Retinal pigment epithelial cell (primary cell): ENCODE data around the gene SLC16A3.

Experiments used
- DNase-seq: peaks from one replicate; pipeline ENCODE4 v3.0.0-alpha.2; 2010; ENCODE audit warnings: low read depth
- H3K4me3 ChIP-seq: 2 replicates; pipeline ENCODE4 v1.5.1; 2011; ENCODE audit warnings: mild to moderate bottlenecking, low read length, control low read depth, moderate library complexity
- CTCF ChIP-seq: conservative IDR thresholded peaks from 2 replicates; pipeline ENCODE4 v1.5.1; 2011; ENCODE audit warnings: low read depth, low read length, control low read depth, inconsistent platforms

The SLC16A3 gene

GRCh38 chr17:82230609-82231311 lies 1.9 kb downstream of the SLC16A3 start:
- H3K4me3 ChIP-seq, result peak overlapping the region; percentile 66
- DNase-seq, result no peak
- peak; percentile 29 for TF ChIP-seq CTCF

DNA sequence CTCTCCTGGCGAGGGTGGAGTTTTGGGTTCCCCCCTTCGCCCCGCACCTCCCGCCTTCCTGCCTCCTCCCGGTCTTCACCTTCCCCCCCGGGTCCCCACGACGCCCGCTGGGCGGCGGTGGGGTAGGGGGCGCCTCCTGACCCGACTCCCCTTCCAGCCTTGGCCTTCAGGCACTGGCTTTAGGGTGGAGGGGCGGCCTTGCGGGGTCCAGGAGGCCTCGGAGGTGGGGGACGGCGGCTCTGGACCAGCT lies 2.4 kb downstream of the SLC16A3 start:
- no peak for TF ChIP-seq CTCF
- H3K4me3 ChIP-seq, result peak overlapping the region; percentile 66
- DNase-seq, result no peak

- DNase-seq, result no peak
- H3K4me3 ChIP-seq, result peak overlapping the region; percentile 66
- TF ChIP-seq CTCF, result no peak
Measured at GRCh38 chr17:82231562-82232321, 2.9 kb downstream of the SLC16A3 start.

- H3K4me3 ChIP-seq, result peak overlapping the region; percentile 66
- TF ChIP-seq CTCF, result no peak
- no peak for DNase-seq
Measured at GRCh38 chr17:82232322-82232820, 3.5 kb downstream of the SLC16A3 start.

- TF ChIP-seq CTCF, result no peak
- DNase-seq, result no peak
- H3K4me3 ChIP-seq, result peak overlapping the region; percentile 20
Measured at GRCh38 chr17:82232876-82233785, 4.3 kb downstream of the SLC16A3 start.

DNA sequence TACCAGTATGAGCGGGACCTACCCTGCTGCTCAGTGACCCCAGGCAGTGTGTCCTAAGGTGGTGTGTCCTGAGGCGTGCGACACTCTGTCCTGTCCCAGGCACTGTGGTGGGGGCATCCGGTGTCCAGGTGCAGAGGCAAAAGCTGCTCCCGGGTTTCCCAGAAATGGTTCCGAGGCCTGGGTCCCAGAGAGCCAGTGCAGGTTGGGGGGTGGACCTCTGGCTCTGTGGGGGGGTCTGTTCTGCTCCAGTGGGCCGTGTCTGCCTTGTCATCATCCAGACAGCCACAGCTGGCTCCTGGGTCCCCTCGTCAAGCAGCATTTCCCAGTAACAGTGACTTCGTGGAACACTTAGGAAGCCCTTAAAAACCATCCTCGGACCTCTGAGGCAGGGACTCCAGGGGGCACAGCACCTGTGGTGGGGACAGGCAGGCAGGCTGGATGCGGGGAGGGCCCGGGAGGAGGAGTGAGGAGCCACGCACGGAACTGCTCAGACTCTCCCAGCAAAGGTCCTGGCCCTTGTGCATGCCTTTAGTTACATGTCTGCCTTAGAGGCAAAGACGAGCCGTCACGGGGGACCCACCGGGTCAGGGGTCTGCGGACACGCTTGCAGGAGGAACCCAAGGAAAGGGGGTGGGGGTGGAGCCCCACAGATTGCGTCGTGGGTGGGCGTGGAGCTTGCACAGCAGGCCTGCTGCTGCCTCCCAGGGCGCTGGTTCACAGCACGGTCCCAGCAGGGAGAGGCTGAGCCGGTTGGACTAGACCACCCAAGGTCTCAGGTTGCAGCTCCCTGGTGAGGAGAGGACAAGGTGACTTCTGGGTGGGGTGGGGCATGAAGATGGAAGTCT lies 5.6 kb downstream of the SLC16A3 start:
- H3K4me3 ChIP-seq, result peak overlapping the region; percentile 4
- no peak for DNase-seq
- no peak for TF ChIP-seq CTCF
